Activated T-cell treated with anti-CD3 and anti-CD28 coated beads, Interleukin-2, amount 50 U/mL, for 24 hours (primary cell): ENCODE measurements around the gene SCAF4.
"Not testable (repeated sequence)": the region's sequence is repeated elsewhere in the genome, so short reads cannot be mapped to it uniquely, and the experiment has no call there.

Experiments used
- DNase-seq: peaks from one replicate; pipeline ENCODE4 v3.0.0-alpha.2; 2020
- H3K27ac Mint-ChIP-seq: 2 replicates; pipeline ENCODE4 v1.8.0; 2020; ENCODE audit warnings: mild to moderate bottlenecking, mixed read lengths
- H3K27me3 Mint-ChIP-seq: 2 replicates; pipeline ENCODE4 v1.8.0; 2020; ENCODE audit warnings: mixed read lengths
- H3K36me3 Mint-ChIP-seq: 2 replicates; pipeline ENCODE4 v1.8.0; 2020; ENCODE audit warnings: low read depth, mixed read lengths
- H3K4me1 Mint-ChIP-seq: 2 replicates; pipeline ENCODE4 v1.8.0; 2020; ENCODE audit warnings: low read depth, mixed read lengths
- H3K4me3 Mint-ChIP-seq: 2 replicates; pipeline ENCODE4 v1.8.0; 2020; ENCODE audit warnings: mild to moderate bottlenecking, moderate library complexity, mixed read lengths
- H3K9me3 Mint-ChIP-seq: 2 replicates; pipeline ENCODE4 v1.8.0; 2020; ENCODE audit warnings: mixed read lengths

Gene SCAF4

DNA sequence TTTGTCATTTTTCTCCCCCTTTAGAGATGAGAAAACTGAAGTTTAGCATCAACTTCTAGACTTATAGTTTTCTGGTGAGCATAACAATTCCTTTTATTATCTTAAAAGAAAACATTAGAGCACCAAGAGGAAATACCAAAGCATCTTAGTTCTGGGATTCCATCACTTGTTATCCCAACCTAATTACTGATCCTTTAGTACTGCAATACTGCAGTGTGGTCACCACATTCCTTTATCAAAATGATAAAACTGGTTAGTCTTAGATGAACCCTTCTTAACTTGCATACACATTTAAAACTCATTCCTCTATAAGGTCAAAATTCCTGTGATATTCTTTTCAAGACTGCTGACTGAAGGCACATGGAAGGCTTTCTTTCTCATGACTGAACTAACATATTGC is 49.3 kb downstream of the SCAF4 start:
- Mint-ChIP-seq H3K27ac (no peak overlapping the region), H3K27me3 (no peaks in the 10 kb centered on the region), H3K9me3 (no peaks in the 10 kb centered on the region), H3K4me3 (no peak overlapping the region), H3K4me1 (no peaks in the 10 kb centered on the region), H3K36me3 (peaks cover 73% of the 10 kb centered on the region)
- DNase-seq: no peak

DNA sequence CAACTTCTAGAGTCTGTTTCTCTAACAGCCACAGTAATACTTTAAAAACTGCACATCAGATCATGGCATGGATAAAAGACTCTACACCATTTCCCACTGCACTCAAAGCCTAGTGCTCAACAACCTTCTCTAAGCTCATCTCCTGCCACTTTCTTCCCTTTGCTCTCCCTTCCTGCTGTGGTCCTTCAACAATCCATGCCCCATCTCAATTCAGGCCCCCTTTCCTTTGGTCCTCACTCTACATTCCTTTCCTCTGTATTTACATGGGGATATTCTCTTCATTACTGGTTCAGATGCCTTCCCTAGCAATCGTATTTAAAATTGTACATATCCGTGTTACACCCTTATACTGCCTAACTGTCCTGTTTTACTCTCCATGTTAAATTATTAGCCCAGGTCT is 53.4 kb downstream of the SCAF4 start:
- Mint-ChIP-seq H3K4me3 (no peak overlapping the region), H3K27me3 (no peaks in the 10 kb centered on the region)

GRCh38 chr21:31677047-31677446 is 54.9 kb downstream of the SCAF4 start:
- H3K27ac Mint-ChIP-seq: no peak overlapping the region
- no peak overlapping the region for H3K4me3 Mint-ChIP-seq
- peaks cover 2% of the 10 kb centered on the region for H3K4me1 Mint-ChIP-seq
- H3K27me3 Mint-ChIP-seq: no peaks in the 10 kb centered on the region
- peaks cover 29% of the 10 kb centered on the region for H3K36me3 Mint-ChIP-seq
- no peaks in the 10 kb centered on the region for H3K9me3 Mint-ChIP-seq
- DNase-seq: no peak

More for the DNA sequence above, 53.4 kb downstream of the SCAF4 start:
- H3K4me1 Mint-ChIP-seq: peaks cover 1% of the 10 kb centered on the region
- H3K36me3 Mint-ChIP-seq: peaks cover 37% of the 10 kb centered on the region
- no peaks in the 10 kb centered on the region for H3K9me3 Mint-ChIP-seq
- no peak overlapping the region for H3K27ac Mint-ChIP-seq
- DNase-seq: no peak

GRCh38 chr21:31675960-31676359 is 56.0 kb downstream of the SCAF4 start:
- H3K4me1 Mint-ChIP-seq: peaks cover 4% of the 10 kb centered on the region
- H3K27ac Mint-ChIP-seq: no peak overlapping the region

GRCh38 chr21:31675318-31675717 is 56.6 kb downstream of the SCAF4 start:
- Mint-ChIP-seq H3K4me3 (no peak overlapping the region), H3K27me3 (no peaks in the 10 kb centered on the region), H3K36me3 (peaks cover 31% of the 10 kb centered on the region), H3K4me1 (peaks cover 8% of the 10 kb centered on the region), H3K9me3 (no peaks in the 10 kb centered on the region), H3K27ac (no peak overlapping the region)
- no peak for DNase-seq

More at GRCh38 chr21:31675960-31676359, 56.0 kb downstream of the SCAF4 start:
- Mint-ChIP-seq H3K36me3 (peaks cover 30% of the 10 kb centered on the region), H3K27me3 (no peaks in the 10 kb centered on the region), H3K4me3 (no peak overlapping the region), H3K9me3 (no peaks in the 10 kb centered on the region)
- no peak for DNase-seq

DNA sequence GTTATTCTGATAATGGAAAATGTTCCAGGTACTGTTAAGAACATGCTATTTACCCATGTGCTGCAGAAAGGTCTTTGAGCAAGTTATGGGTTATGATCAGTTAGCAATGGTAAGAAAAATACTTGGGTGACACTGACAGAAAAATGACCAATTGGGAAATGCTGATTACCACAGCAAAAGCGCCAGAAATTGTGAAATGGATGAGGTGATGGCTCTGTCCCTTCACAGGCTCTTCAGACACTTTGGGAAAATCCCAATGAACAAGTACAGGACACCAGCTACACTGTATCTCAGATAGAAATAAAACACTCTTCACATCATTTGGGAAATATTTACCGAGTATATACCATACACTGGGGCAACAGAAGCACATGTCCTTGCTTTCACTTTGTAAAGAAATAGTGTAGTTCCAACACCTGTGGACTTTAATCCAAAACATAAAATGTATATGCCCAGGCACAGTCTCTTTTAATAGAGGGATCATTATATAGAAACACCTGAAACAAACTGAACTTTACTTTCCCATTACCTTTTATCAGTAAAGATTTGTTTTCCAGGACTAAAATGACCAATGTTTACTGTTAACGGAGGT is 58.5 kb downstream of the SCAF4 start:
- DNase-seq: no peak
- Mint-ChIP-seq H3K27ac (peak overlapping the region; percentile 52), H3K36me3 (peaks cover 43% of the 10 kb centered on the region), H3K27me3 (no peaks in the 10 kb centered on the region), H3K9me3 (no peaks in the 10 kb centered on the region), H3K4me3 (no peak overlapping the region), H3K4me1 (peaks cover 26% of the 10 kb centered on the region)

- Mint-ChIP-seq H3K36me3 (peaks cover 58% of the 10 kb centered on the region), H3K9me3 (no peaks in the 10 kb centered on the region), H3K4me3 (no peak overlapping the region), H3K27me3 (no peaks in the 10 kb centered on the region), H3K4me1 (peaks cover 41% of the 10 kb centered on the region), H3K27ac (no peak overlapping the region)
- no peak for DNase-seq
These were observed 60.0 kb downstream of the SCAF4 start for GRCh38 chr21:31671931-31672330.

DNA sequence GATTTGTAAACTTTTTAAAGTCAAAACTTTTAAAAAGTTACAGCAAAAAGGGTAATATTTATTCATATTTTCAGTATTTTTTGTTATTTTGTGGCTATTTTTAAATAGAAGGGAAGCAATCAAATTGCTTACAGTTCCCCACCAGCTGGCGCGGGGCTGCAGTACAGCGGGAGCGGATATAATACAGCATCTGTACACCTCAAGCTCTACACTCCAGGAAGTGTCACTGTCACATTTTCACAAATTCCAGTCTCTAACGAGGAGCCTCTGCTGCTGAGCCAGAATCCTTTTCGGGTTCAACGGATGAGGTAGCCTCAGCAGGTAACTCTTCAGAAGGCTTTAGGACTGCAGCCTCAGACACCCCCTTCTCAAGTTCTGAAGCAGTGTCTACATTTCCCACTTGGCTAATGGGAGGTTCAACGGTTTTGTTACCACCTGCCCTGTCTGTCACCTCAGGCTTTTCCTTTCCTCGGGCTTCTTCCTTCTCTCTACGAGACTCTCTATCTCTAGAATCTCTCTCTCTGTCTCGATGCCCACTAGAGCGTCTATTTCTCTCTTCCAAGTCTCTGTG is 60.7 kb downstream of the SCAF4 start:
- peaks cover 65% of the 10 kb centered on the region for H3K36me3 Mint-ChIP-seq

GRCh38 chr21:31670070-31670469 is 61.8 kb downstream of the SCAF4 start:
- no peak for DNase-seq
- Mint-ChIP-seq H3K27ac (peak overlapping the region; percentile 77), H3K4me3 (no peak overlapping the region), H3K36me3 (peaks cover 76% of the 10 kb centered on the region), H3K9me3 (no peaks in the 10 kb centered on the region), H3K4me1 (peaks cover 58% of the 10 kb centered on the region), H3K27me3 (no peaks in the 10 kb centered on the region)

More for the DNA sequence above, 60.7 kb downstream of the SCAF4 start:
- Mint-ChIP-seq H3K27me3 (no peaks in the 10 kb centered on the region), H3K27ac (peak overlapping the region; percentile 53), H3K4me1 (peaks cover 48% of the 10 kb centered on the region), H3K9me3 (no peaks in the 10 kb centered on the region), H3K4me3 (no peak overlapping the region)
- no peak for DNase-seq

- H3K27me3 Mint-ChIP-seq: no peaks in the 10 kb centered on the region
- H3K27ac Mint-ChIP-seq: peak overlapping the region; percentile 90
- DNase-seq: no peak
- no peak overlapping the region for H3K4me3 Mint-ChIP-seq
- H3K4me1 Mint-ChIP-seq: peaks cover 68% of the 10 kb centered on the region
- peaks cover 87% of the 10 kb centered on the region for H3K36me3 Mint-ChIP-seq
- no peaks in the 10 kb centered on the region for H3K9me3 Mint-ChIP-seq
These were observed 63.0 kb downstream of the SCAF4 start for GRCh38 chr21:31668651-31669491.

GRCh38 chr21:31667639-31668038 is 64.3 kb downstream of the SCAF4 start:
- no peaks in the 10 kb centered on the region for H3K27me3 Mint-ChIP-seq
- H3K27ac Mint-ChIP-seq: peak overlapping the region; percentile 60
- peaks cover 78% of the 10 kb centered on the region for H3K4me1 Mint-ChIP-seq
- DNase-seq: no peak
- H3K36me3 Mint-ChIP-seq: peaks cover 94% of the 10 kb centered on the region
- no peaks in the 10 kb centered on the region for H3K9me3 Mint-ChIP-seq
- H3K4me3 Mint-ChIP-seq: no peak overlapping the region

GRCh38 chr21:31667132-31667531 is 64.8 kb downstream of the SCAF4 start:
- Mint-ChIP-seq H3K4me1 (peaks cover 83% of the 10 kb centered on the region), H3K4me3 (no peak overlapping the region), H3K27me3 (no peaks in the 10 kb centered on the region), H3K27ac (peak overlapping the region; percentile 60), H3K36me3 (peaks cover 96% of the 10 kb centered on the region), H3K9me3 (no peaks in the 10 kb centered on the region)
- no peak for DNase-seq

- peak overlapping the region; percentile 60 for H3K27ac Mint-ChIP-seq
These were observed 65.4 kb downstream of the SCAF4 start for GRCh38 chr21:31666445-31667010.

GRCh38 chr21:31665869-31666268 is 66.0 kb downstream of the SCAF4 start:
- H3K27me3 Mint-ChIP-seq, DNase-seq, H3K9me3 Mint-ChIP-seq, H3K4me3 Mint-ChIP-seq: not testable (repeated sequence)
- Mint-ChIP-seq H3K27ac (peak overlapping the region; percentile 60), H3K36me3 (peaks cover 97% of the 10 kb centered on the region), H3K4me1 (peaks cover 93% of the 10 kb centered on the region)

More at GRCh38 chr21:31666445-31667010, 65.4 kb downstream of the SCAF4 start:
- Mint-ChIP-seq H3K4me1 (peaks cover 88% of the 10 kb centered on the region), H3K27me3 (no peaks in the 10 kb centered on the region), H3K36me3 (peaks cover 96% of the 10 kb centered on the region), H3K4me3 (peak overlapping the region; percentile 10), H3K9me3 (no peaks in the 10 kb centered on the region)
- DNase-seq: no peak
